MM.1S (cell line): ENCODE measurements around the gene SMC1B.

ENCODE experiments used
- CTCF ChIP-seq: fragments of 300-600 bp; sonication (generic); IDR thresholded peaks from 2 replicates; pipeline ENCODE4 v1.5.1; 2016; ENCODE audit warnings: antibody characterized with exemption, low read length, mixed read lengths
- EZH2 ChIP-seq: fragments of 300-600 bp; sonication (generic); optimal IDR thresholded peaks from 2 replicates; pipeline ENCODE3; 2017; ENCODE audit warnings: low read depth, mild to moderate bottlenecking, antibody characterized with exemption, low read length, mixed read lengths
- EZH2phosphoT487 ChIP-seq: fragments of 300-600 bp; sonication (generic); IDR thresholded peaks from 2 replicates; pipeline ENCODE4 v1.6.1; 2018; ENCODE audit warnings: antibody characterized with exemption, low read length

- TF ChIP-seq CTCF (no peak), EZH2 (no peak), EZH2phosphoT487 (no peak)
These were observed 36.8 kb upstream of the SMC1B start for GRCh38 chr22:45450101-45450785.
